GM12878 (cell line): ENCODE data around the gene SATB2. TPM values are rescaled to one million over a fixed set of nuclear protein-coding genes. Genes with fewer than 3 reads are reported as not detected.
A peak's percentile ranks its signal among the peaks of the same experiment; 100 is the strongest.

Experiments used
- ASH2L ChIP-seq: fragments of 300-600, 200-600 bp; sonication (generic); IDR thresholded peaks from 2 replicates; pipeline ENCODE4 v1.6.1; 2017; ENCODE audit warnings: low read depth, mild to moderate bottlenecking, borderline replicate concordance
- BACH1 ChIP-seq: fragments of 450-650 bp; IDR thresholded peaks from 2 replicates; pipeline ENCODE4 v1.6.1; 2017; ENCODE audit warnings: mild to moderate bottlenecking, borderline replicate concordance
- BCL11A ChIP-seq: IDR thresholded peaks from 2 replicates; pipeline ENCODE4 v1.6.1; 2011; ENCODE audit warnings: low read depth, low read length
- BRCA1 ChIP-seq: IDR thresholded peaks from 2 replicates; pipeline ENCODE4 v1.6.1; 2011; ENCODE audit warnings: low read depth, low read length, improper control_type of control experiment
- CBFB ChIP-seq: IDR thresholded peaks from 2 replicates; pipeline ENCODE4 v1.6.1; 2016; ENCODE audit warnings: antibody characterized with exemption, low read depth
- DPF2 ChIP-seq: fragments of 450-650 bp; IDR thresholded peaks from 2 replicates; pipeline ENCODE4 v1.6.1; 2017; ENCODE audit warnings: mild to moderate bottlenecking
- FOXM1 ChIP-seq: IDR thresholded peaks from 2 replicates; pipeline ENCODE4 v1.6.1; 2012; ENCODE audit warnings: low read depth, mild to moderate bottlenecking, inconsistent platforms, low read length, moderate library complexity
- GABPA ChIP-seq: IDR thresholded peaks from 2 replicates; pipeline ENCODE4 v1.6.1; 2014; ENCODE audit warnings: antibody characterized with exemption, low read depth, mild to moderate bottlenecking, inconsistent platforms
- HDAC6 ChIP-seq: fragments of 200-600 bp; sonication (generic); IDR thresholded peaks from one replicate; pipeline ENCODE4 v1.8.0; 2017; ENCODE audit warnings: antibody characterized with exemption; ENCODE audit not compliant: unreplicated experiment
- IRF4 ChIP-seq: IDR thresholded peaks from 2 replicates; pipeline ENCODE4 v1.6.1; 2011; ENCODE audit warnings: low read depth, low read length
- RAD21 ChIP-seq: IDR thresholded peaks from 2 replicates; pipeline ENCODE4 v1.6.1; 2011; ENCODE audit warnings: mild to moderate bottlenecking, low read depth, low read length, moderate library complexity; ENCODE audit not compliant: insufficient read depth
- RAD51 ChIP-seq: fragments of 450-650 bp; IDR thresholded peaks from 2 replicates; pipeline ENCODE4 v1.6.1; 2016; ENCODE audit warnings: moderate library complexity, mild to moderate bottlenecking, inconsistent platforms
- SKIL ChIP-seq: fragments of 450-650 bp; IDR thresholded peaks from 2 replicates; pipeline ENCODE4 v1.6.1; 2017; ENCODE audit warnings: mild to moderate bottlenecking, low read depth, inconsistent platforms; ENCODE audit not compliant: poor library complexity, severe bottlenecking
- SMAD1 ChIP-seq: fragments of 450-650 bp; IDR thresholded peaks from 2 replicates; pipeline ENCODE4 v1.6.1; 2018; ENCODE audit warnings: mild to moderate bottlenecking, low read depth; ENCODE audit not compliant: partially characterized antibody
- SP1 ChIP-seq: IDR thresholded peaks from one replicate; pipeline ENCODE4 v1.6.1; 2011; ENCODE audit warnings: low read depth, low read length
- SREBF2 ChIP-seq: IDR thresholded peaks from 2 replicates; pipeline ENCODE4 v1.6.1; 2012; ENCODE audit warnings: mild to moderate bottlenecking, low read length
- ZNF207 ChIP-seq: fragments of 450-650 bp; IDR thresholded peaks from 2 replicates; pipeline ENCODE4 v1.6.1; 2014; ENCODE audit warnings: antibody characterized with exemption, mild to moderate bottlenecking, borderline replicate concordance
- polyA plus RNA-seq, 11 experiments: library from polyadenylated mRNA; depleted of rRNA in 4 of 11; unstranded in 6 of 11; stranded (reverse) in 5 of 11; fragments of >200 nt; fragmentation: Nextera tagmentation in 4 of 11; fragmentation: Illumina TruSeq in 1 of 11; extraction: Ambion mirVana in 4 of 11; extraction: Trizol in 1 of 11; gene quantifications; 1 replicate in 1 of 11; 2 replicates in 10 of 11; pipeline versions ENCODE4 v1.2.1 to v1.2.3, GENCODE V29; 2011 to 2016; ENCODE audit warnings: inconsistent platforms in 2 of 11, missing spikeins in 2 of 11, low read depth in 1 of 11
- total RNA-seq, 4 experiments: library from RNA; depleted of rRNA in 3 of 4; stranded (reverse); fragments of >200 nt in 3 of 4; fragmentation: Illumina TruSeq in 1 of 4; extraction: Trizol in 1 of 4; gene quantifications; 2 replicates each; pipeline versions ENCODE4 v1.2.1 to v1.2.3, GENCODE V29; 2013 to 2021
- TF ChIP-seq, protein P1 (sequence below): fragments of 450-650 bp; IDR thresholded peaks from 2 replicates; pipeline ENCODE4 v1.6.1; 2014; ENCODE audit warnings: mild to moderate bottlenecking
- TF ChIP-seq, protein P2 (sequence below), 3 experiments: IDR thresholded peaks in 2 of 3; conservative IDR thresholded peaks in 1 of 3; 2 replicates each; pipeline ENCODE4 v1.5.1; 2011; ENCODE audit warnings: low read depth in 3 of 3, low read length in 3 of 3, mild to moderate bottlenecking in 3 of 3, control low read depth in 2 of 3, moderate library complexity in 2 of 3, inconsistent platforms in 1 of 3, mixed read lengths in 1 of 3; ENCODE audit not compliant: control insufficient read depth in 2 of 3, insufficient read depth in 1 of 3; ENCODE audit errors: extremely low read depth in 1 of 3
- TF ChIP-seq, protein P3 (sequence below): IDR thresholded peaks from 2 replicates; pipeline ENCODE4 v1.6.1; 2011; ENCODE audit warnings: low read depth, mild to moderate bottlenecking, low read length, moderate library complexity, borderline replicate concordance; ENCODE audit errors: extremely low read depth

Gene SATB2
- total and polyA plus RNA-seq, 10 of the 15 experiments (the other 5 are each of a cell fraction or from before 2014, with no cell fraction given), result 0.03 to 0.56 (median 0.08) TPM; not detected in 3

DNA sequence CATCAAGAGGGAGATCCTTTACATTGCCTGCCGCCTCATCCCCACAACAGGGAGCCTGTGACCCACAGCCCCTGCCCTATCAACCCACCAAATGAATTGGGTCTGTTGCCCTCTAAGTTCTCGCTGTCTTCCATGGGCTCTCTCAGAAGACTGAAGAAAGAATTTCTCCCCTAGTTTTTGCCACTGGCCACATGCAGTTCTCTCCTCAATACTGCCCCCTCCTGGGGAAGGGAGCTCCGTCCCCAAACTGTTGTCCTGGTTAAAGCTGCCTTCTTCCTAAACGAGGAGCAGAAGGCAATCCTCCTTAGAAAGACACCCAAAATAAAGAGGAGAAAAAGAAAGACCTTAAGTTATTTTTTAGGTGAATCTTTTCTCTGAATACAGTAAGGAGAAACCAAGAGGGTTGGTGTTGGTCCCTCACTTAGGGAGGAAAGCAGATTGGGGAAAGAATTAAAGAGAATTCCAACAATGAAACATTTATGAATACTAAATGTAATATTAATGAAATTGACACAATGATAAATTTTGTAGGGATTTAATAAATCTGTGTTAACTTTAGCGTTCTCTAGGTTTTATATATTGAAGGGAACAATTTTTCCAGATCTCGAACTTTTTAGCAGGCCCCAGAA, 31.1 kb upstream of the SATB2 start (continued):
- no peak for TF ChIP-seq DPF2
- TF ChIP-seq BCL11A, result no peak
- TF ChIP-seq ASH2L, result no peak
- TF ChIP-seq, protein P1, sequence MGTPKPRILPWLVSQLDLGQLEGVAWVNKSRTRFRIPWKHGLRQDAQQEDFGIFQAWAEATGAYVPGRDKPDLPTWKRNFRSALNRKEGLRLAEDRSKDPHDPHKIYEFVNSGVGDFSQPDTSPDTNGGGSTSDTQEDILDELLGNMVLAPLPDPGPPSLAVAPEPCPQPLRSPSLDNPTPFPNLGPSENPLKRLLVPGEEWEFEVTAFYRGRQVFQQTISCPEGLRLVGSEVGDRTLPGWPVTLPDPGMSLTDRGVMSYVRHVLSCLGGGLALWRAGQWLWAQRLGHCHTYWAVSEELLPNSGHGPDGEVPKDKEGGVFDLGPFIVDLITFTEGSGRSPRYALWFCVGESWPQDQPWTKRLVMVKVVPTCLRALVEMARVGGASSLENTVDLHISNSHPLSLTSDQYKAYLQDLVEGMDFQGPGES, result no peak
- TF ChIP-seq ZNF207, result no peak
- TF ChIP-seq BACH1, result no peak
- TF ChIP-seq, protein P2, sequence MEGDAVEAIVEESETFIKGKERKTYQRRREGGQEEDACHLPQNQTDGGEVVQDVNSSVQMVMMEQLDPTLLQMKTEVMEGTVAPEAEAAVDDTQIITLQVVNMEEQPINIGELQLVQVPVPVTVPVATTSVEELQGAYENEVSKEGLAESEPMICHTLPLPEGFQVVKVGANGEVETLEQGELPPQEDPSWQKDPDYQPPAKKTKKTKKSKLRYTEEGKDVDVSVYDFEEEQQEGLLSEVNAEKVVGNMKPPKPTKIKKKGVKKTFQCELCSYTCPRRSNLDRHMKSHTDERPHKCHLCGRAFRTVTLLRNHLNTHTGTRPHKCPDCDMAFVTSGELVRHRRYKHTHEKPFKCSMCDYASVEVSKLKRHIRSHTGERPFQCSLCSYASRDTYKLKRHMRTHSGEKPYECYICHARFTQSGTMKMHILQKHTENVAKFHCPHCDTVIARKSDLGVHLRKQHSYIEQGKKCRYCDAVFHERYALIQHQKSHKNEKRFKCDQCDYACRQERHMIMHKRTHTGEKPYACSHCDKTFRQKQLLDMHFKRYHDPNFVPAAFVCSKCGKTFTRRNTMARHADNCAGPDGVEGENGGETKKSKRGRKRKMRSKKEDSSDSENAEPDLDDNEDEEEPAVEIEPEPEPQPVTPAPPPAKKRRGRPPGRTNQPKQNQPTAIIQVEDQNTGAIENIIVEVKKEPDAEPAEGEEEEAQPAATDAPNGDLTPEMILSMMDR (IDR thresholded peaks at IDR 0.05 in 2 of 3, conservative IDR thresholded peaks at IDR 0.05 in 1 of 3; ENCODE audit: control insufficient read depth in 2 of 3, extremely low read depth in 1 of 3, insufficient read depth in 1 of 3, low read depth in 3 of 3, low read length in 3 of 3), result peak; percentile 72 to 90 (median 83)
- TF ChIP-seq SKIL, result no peak
- TF ChIP-seq HDAC6, result no peak
- TF ChIP-seq GABPA, result no peak
- TF ChIP-seq SP1, result no peak
- TF ChIP-seq CBFB, result no peak
- TF ChIP-seq FOXM1, result no peak
- TF ChIP-seq SMAD1, result no peak
- TF ChIP-seq SREBF2, result no peak
- no peak for TF ChIP-seq BRCA1
- TF ChIP-seq RAD21, result peak; percentile 72
- TF ChIP-seq IRF4, result no peak
- TF ChIP-seq, protein P3, sequence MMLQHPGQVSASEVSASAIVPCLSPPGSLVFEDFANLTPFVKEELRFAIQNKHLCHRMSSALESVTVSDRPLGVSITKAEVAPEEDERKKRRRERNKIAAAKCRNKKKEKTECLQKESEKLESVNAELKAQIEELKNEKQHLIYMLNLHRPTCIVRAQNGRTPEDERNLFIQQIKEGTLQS, result no peak
- TF ChIP-seq RAD51, result no peak
